GM11168 (cell line): ENCODE results near the gene MXI1.

Experiments
- in situ Hi-C: fragments of 300-500 bp; cut with MboI; formaldehyde crosslinking; loops from one replicate; pipeline ENCODE4 v1.12.0; 2022; ENCODE audit warnings: low sequenced_read_pairs; ENCODE audit not compliant: unreplicated experiment

Gene MXI1

DNA sequence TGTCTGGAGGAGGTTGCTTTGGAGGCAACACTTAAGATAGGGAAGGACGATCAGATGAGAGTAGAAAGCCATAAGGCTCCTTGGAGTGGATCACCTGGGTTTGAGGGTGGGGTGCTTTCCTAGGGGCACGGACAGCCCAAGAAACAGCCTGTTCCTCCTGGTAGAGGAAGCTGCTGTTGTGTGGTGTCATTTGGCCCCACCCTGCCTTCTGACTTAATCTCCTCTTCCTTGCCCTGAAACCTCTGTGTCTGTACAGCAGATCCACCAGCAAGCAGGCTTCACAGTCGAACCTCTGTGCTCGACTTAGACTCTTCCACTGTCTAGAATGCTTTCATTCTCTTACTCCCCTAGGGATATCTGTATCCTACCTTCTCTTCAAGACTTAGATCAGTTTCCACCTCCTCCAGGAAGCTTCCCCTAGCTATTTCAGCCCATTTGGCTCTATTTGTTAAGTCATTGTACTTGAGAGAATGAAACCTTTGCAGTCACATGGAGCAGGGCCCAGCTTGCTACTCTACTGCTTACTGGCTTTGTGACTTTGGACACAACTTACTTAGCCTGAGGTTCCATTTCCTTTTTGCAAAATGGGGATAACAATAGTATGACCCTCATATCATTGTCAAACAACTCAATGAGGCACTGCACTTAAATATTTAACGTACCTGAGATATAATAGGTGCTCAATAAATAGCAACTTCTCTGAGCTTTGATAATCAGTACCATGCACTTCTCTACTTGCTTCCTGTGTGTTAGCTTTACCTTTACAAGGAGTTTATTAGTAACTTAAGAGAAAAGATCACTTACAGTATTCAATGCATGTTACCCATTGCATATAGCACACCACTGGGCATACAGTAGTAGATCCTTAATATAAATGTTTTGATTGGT, 5.0 kb downstream of the MXI1 start:
- in situ Hi-C loops, result loop anchor here (10.0 kb wide), 1 partner anchor 58 kb away; no protein-coding TSS in a partner anchor

DNA sequence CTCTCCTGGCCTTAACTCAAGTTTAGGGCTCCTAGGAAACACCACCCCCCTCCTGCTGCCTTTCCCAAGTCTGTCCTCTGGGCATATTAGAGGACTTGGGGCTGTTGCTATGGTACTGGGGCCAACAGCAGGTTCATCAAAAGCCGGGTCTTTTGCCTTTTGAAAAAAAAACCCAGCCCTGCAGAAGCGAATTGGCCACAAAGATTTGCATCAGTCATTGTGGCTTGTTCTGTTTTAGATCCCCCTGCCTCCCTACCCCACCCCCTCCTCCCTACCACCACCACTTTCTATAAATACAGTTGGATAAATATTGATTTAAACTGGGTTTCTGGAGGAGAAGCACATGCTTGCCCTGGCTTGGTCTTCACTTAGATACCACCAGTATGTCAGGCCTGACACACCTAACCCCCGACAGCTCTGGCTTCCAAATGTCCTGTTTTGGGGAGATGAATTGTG, 7.0 kb downstream of the MXI1 start:
- in situ Hi-C loops, result loop anchor here (10.0 kb wide), 1 partner anchor 60 kb away; no protein-coding TSS in a partner anchor

DNA sequence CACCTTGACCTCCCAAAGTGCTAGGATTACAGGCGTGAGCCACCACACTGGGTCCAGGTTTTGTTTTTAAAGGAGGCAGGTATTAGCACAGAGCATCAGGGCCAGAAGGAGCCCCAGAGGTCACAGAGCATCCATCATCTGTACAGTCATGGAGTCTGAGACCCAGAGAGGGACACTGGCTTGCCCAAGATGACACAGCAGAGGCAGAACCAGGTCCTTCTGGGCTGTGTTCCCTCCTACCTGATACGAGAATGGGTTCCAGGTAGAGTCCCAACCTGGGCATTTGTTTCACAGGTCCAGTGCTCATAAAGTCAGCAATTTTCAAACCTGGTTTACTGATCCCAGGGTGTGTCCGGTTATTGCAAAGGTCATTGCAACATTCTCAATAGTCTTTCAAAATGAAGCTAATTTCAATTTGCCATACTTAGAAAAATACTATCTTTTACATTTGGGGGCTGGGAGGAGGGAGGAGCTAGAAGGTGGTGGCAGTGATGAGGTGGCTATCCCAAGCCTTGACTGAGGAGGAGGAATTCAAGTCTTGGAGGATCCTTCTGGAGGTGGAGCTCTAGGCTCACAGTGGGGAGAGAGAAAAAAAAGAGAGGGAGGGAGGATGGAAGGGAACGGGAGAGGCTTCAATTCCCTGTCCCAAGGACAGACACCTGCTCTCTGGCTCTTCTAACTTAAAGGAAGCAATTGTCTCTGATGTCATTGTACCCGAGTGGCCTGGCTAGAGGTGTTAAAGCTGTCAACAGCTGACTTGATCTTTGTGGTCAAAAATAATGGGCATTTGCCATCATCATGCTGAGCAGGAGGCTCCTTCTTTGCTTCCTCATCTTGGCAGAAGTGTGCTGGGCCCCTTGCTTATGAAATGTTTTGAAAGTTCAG, 8.1 kb downstream of the MXI1 start:
- in situ Hi-C loops, result loop anchor here (10.0 kb wide), 1 partner anchor 61 kb away; no protein-coding TSS in a partner anchor

DNA sequence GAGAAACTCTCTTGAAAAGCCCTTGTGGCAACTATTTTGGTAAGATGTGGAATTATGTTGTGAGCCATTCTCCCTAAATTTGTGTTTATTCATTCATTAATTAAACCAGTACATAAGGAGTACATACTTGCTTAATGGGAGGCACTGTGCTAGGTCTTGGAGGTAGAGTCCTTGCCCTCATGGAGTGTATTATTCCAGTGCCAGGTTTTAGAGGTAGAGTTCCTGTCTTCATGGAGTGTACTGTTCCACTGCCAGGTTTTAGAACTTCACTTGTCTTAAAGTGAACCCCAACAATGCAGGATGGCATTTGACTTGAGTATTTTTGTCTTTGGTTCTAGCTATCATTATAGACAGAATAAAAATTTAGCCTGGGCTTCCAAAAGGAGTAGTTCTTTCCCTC, 8.8 kb downstream of the MXI1 start:
- in situ Hi-C loops, result loop anchor here (10.0 kb wide), 1 partner anchor 61 kb away; no protein-coding TSS in a partner anchor

DNA sequence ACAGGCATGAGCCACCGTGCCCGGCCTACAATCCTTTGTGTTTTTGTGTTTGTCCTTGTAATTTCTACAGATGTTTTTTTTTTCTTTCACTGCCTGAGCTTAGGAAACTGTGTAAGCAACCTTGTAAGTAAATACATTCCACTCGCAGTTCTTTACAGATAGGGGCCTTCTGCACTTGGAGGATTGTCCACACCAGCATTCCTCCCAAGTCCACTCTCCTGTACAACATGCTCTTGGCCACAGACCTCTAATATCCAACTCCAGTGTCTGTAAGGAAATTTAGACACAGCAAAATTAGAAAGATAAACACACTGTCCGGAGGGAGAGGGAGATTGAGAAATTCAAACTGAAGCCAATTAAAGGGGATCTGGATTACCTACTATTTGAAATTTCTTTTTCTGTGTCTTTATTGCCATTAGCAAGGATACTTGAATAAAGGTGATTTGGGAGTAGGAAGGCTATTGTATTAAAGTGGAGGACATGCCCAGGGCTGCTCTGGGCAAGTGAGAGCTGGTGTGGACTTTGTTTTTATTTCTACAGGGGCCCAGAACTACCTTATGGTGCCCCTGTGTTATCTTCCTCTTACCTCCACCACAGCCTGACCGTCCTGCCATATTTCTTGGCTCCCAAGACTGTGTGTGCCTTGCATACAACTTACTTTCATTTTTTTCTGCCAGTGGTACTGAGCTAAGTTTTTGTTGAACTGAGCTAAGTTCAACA, 9.7 kb downstream of the MXI1 start:
- in situ Hi-C loops, result loop anchor here (10.0 kb wide), 1 partner anchor 62 kb away; no protein-coding TSS in a partner anchor

DNA sequence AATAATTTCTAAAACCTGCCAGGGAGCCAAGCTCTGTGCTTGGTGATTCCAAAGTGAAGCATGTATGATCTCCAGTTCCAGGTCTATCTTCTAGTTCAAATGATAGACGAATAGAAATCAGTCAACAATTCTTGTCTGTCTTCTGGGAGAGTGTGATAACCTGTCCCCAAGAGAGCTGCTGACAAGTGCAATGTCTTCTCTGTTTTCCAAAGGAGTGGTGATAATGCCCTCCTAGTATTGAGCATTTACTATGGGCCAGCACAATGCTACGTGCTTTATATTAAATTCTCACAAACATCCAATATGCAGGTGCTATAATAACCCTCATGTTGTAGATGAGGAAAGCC, 10.2 kb downstream of the MXI1 start:
- in situ Hi-C loops, result loop anchor here (10.0 kb wide), 1 partner anchor 63 kb away; no protein-coding TSS in a partner anchor

DNA sequence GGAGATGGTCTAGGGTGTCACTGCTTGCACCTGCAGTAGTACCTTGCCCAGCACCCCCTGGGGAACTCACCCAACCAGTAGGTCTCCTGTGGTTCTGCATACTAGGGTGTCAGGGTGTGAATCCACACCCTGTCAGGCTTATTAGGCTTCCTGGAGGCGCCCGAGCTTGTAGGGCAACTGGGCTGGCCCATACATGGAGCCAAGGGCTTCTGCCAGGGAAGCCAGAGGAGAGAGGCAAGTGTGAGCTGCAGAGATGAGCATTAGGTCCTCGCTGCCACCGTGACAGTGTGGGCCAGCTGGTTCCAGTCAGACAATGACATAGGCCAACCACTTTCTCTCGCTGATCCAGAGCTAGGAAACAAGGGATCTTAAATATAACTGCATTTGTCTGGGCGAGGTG, 11.2 kb downstream of the MXI1 start:
- in situ Hi-C loops, result loop anchor here (10.0 kb wide), 1 partner anchor 64 kb away; no protein-coding TSS in a partner anchor

DNA sequence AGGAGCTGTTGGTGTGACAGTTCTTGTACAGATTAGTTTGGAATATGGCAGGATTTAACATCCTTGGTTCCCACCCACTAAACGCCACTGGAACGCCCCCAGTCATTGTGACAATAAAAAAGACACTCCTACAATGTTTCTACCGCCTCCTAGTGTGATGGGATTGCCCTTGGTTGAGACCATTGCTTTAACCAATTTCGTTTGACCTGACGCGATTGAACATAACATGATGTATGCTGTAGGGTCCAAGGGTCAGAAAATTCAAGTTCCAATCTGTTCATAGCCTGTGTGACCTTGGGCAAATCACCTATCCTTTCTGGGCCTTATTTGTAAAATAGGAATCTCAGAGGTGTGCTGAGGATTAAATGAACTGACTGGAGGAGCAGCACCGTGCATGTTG, 12.5 kb downstream of the MXI1 start:
- in situ Hi-C loops, result loop anchor here (10.0 kb wide), 1 partner anchor 65 kb away; no protein-coding TSS in a partner anchor

DNA sequence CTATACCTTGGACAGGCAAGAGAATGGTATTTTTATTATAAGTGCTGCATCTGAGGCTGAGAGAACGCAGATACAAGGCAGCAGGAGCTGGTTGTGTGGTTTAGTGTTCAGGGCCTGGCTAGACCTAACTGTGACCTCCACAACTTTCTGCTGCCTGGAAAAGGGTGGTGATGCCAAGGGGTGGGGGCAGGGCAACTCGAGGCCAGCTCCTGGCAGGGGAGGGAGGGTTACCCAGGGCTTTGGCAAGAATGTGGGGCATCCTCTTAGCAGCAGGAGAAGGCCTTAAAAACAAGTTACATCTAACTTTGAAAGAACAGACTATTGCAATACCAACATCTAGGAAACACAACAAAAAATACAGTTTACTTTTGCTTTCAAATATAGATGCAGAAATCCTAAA, 13.0 kb downstream of the MXI1 start:
- in situ Hi-C loops, result no loop called here

DNA sequence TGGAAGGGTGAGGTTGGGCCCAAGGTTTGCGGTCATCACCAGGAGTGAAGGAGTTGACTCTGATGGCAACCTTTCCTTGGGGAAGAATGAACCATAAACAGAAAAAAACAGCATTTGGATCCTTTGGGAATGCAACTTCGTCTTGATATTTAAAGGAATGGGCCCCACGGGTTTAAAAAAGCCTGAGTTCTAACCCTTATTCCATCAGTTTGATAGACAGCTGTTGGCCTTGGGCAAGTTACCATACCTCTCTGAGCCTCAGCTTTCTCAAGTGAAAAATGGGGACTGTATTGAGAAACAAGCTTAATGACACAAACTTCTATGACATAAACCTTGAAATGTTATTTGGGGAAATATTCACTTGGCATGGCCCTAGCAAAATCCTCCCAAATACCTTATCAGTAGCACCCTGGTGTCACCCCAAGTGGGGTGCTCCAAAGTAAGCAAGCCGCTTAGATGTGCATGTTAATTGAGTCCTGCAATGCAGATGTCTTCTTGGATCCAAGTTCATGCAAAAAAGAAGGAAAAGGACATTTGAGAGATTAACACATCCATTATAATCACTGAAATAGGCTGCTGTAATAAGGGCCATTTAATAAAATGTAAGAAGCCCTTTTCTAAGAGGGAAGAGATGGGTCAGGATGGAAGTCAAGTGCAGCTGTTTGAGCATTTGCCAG, 13.8 kb downstream of the MXI1 start:
- in situ Hi-C loops, result no loop called here

DNA sequence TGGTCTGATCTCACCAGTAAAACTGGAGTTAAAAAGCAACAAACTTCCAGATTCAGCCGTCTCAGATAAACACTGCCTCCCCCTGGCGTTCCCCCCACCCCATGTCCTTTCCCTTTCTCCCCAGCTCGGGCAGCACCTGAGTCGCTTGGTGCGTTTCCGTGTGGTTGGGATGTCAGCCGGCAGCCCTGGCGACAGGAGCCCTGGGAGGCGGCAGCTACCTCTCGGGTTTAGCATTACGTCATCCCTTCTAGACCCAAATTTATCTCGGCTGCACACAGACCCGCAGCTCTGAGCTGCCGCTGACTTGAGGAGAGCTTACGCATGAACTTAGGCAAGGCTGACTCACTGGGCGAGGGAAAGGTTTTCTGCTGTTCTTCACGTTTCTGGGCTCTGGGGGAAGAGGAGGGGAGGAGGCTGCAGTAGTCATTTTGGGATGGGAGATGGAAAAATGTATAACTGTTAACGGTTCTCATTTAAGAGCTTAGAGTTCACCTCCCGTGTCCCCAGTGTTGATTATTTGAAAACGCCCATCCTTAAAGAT, 14.4 kb downstream of the MXI1 start:
- in situ Hi-C loops, result no loop called here

DNA sequence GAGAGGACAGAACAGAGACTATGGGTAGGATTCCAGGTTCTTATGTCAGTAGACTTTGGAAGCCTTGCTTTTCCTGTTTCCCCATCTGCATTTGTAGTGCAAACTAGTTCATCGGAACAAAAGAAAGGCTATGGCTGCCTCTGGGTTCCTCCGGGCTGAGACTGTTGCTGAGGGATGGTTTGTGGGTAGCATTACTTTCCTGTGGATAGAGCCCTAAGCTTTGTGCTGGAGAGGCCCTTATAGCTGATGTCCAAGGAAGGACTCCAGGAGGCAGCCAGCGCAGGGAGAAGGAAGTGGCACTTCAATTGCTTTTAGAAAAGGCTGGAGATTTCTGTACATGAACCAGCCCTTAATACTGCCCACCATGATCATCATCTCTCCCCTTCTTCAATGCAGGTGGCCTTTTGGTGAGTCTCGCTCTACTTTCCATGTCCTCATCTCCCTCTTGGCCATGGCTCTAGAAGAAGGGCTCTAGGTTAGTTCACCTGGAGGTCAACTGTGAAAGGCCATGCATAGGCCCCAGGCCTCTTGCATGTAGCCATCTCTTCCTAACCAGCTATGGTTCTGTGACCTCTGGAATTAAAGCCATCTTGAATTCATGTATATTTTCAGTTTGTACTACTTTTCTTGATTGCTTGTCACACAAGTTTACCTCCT, 15.4 kb downstream of the MXI1 start:
- in situ Hi-C loops, result no loop called here

DNA sequence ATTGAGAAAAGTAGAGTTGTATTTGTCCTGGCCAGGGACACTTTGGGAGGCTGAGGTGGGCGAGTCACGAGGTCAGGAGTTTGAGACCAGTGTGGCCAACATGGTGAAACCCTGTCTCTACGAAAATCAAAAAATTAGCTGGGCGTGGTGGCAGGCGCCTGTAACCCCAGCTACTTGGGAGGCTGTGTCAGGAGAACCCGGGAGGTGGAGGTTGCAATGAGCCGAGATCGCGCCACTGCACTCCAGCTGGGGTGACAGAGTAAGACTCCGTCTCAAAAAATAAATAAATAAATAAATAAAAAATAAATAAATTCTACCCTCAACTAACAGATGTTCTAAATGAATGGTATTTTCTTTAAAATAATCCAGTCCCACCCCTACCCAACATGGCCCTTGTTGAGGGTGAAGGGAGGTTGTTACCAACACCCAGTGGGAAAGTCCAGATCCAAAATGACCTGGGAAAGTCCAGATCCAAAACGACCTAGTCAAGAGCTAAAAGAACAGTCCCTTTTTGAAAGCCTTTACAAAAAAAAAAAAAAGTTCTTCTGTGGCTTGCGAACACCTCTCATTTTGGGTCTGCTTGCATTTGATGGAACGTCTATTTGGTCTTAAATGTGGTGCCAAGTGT, 16.0 kb downstream of the MXI1 start:
- in situ Hi-C loops, result no loop called here

DNA sequence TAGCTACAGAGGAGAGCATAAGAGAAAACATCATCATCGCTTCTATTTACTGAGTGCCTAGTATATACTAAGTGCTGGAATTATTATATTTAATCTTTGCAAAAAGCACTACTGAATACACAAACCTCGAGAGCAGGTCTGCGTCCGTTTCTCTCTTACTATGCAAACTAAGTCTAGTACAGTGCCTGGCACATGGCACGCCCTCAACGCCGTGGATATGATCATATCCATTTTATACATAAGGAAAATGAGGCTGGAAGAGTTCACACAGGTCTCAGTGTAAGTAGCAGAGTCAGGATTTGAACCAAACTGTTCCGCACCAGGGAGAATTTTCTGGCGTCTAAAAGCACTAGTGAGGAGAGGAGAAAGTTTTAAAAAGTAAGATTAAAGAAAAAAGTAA, 17.6 kb downstream of the MXI1 start:
- in situ Hi-C loops, result no loop called here

DNA sequence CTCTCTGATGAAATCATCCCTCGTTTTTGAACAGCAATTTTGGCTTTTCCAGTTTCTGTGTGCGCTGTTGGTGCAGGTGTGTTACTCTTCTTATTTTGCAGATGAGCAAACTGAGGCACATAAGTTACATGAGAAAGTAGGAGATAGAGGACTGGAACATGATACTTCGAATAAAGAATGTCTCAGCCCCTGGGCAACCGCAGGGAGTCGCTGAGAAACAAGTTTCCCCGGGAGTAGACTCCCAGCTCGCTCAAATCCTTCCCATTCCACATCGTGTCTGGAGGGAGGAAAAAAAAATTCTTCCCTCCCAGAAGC, 18.0 kb downstream of the MXI1 start:
- in situ Hi-C loops, result no loop called here

DNA sequence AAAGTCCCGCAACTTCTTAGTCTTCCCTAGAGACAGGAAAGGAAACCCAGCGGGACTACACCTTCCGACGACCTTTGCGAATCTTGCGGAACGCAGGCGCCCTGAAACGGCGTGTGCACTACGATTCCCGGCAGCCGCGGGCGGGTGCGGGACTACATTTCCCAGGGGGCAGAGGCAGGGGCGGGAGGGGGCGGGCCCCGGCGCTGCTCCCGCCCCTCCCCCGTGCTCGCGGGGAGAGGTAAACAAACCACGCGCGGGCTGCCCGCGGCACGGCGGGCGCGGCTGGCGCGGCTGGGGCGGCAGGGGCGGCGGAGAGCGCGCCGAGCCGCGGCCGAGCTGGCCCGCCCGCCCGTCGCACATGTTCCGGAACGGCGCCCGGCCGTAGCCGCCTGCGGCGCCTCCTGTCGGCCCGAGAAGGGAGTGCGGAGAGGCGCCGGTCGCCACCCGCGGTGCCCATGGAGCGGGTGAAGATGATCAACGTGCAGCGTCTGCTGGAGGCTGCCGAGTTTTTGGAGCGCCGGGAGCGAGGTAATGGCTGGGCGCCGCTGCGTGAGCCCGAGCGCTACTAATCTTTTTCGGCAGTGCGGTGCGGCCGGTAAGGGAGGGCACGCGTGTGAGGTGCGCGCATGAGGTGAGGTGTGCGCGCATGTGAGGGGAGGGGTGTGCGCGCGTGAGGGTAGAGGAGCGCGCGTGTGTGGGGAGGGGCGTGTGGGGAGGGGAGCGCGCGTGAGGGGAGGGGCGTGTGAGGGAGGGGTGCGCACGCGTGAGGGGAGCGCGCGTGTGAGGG, 18.5 kb downstream of the MXI1 start:
- in situ Hi-C loops, result no loop called here

DNA sequence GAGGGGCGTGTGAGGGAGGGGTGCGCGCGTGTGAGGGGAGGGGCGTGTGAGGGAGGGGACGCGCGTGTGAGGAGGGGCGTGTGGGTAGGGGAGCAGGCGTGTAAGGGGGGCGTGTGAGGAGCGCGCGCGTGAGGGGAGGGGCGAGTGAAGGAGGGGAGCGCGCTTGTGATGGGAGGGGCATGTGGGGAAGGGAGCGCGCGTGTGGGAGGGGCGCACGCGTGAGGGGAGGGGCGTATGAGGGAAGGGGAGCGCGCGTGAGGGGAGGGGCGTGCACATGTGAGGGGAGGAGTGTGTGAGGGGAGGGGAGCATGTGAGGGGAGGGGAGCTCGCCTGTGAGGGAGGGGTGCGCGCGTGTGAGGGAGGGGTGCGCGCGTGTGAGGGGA, 19.1 kb downstream of the MXI1 start:
- in situ Hi-C loops, result no loop called here
